H9 (cell line): ENCODE measurements around the gene OR5A2. TPM values are rescaled to one million over a fixed set of nuclear protein-coding genes. Genes with fewer than 3 reads are reported as not detected.

ENCODE experiments used
- DNase-seq: peaks from one replicate; pipeline ENCODE4 v3.0.0-alpha.2; 2017
- H2AFZ ChIP-seq: one replicate; pipeline ENCODE4 v1.6.1; 2013; ENCODE audit warnings: mild to moderate bottlenecking, low read length, control low read depth, moderate library complexity
- H2AK5ac ChIP-seq: 2 replicates; pipeline ENCODE4 v1.6.1; 2013; ENCODE audit warnings: low read length, control low read depth, mixed read lengths; ENCODE audit not compliant: insufficient read length
- H2BK120ac ChIP-seq: one replicate; pipeline ENCODE4 v1.6.1; 2013; ENCODE audit warnings: low read depth, mild to moderate bottlenecking, low read length, control low read depth, inconsistent platforms; ENCODE audit not compliant: poor library complexity, severe bottlenecking
- H2BK12ac ChIP-seq: 2 replicates; pipeline ENCODE4 v1.6.1; 2013; ENCODE audit warnings: low read length, control low read depth, mixed read lengths, low read depth; ENCODE audit not compliant: insufficient read length
- H2BK15ac ChIP-seq: 2 replicates; pipeline ENCODE4 v1.6.1; 2013; ENCODE audit warnings: low read depth, low read length, control low read depth
- H2BK20ac ChIP-seq: one replicate; pipeline ENCODE4 v1.6.1; 2013; ENCODE audit warnings: low read depth, mild to moderate bottlenecking, low read length, control low read depth, inconsistent platforms; ENCODE audit not compliant: poor library complexity, severe bottlenecking
- H2BK5ac ChIP-seq: 2 replicates; pipeline ENCODE4 v1.6.1; 2013; ENCODE audit warnings: low read length, control low read depth, mixed read lengths; ENCODE audit not compliant: insufficient read length
- H3K14ac ChIP-seq: 2 replicates; pipeline ENCODE4 v1.6.1; 2013; ENCODE audit warnings: low read length, control low read depth; ENCODE audit not compliant: insufficient read depth
- H3K18ac ChIP-seq: 2 replicates; pipeline ENCODE4 v1.6.1; 2013; ENCODE audit warnings: low read depth, mild to moderate bottlenecking, mixed read lengths, low read length, control low read depth; ENCODE audit not compliant: insufficient read length
- H3K23ac ChIP-seq: 2 replicates; pipeline ENCODE4 v1.6.1; 2013; ENCODE audit warnings: low read length, control low read depth, mixed read lengths, low read depth; ENCODE audit not compliant: insufficient read length
- H3K23me2 ChIP-seq: 2 replicates; pipeline ENCODE4 v1.6.1; 2013; ENCODE audit warnings: low read depth, mild to moderate bottlenecking, mixed read lengths, low read length, control low read depth; ENCODE audit not compliant: insufficient read length, poor library complexity, severe bottlenecking
- H3K27ac ChIP-seq: 2 replicates; pipeline ENCODE4 v1.5.1; 2013; ENCODE audit warnings: low read length, control low read depth, mixed read lengths, low read depth; ENCODE audit not compliant: insufficient read length
- H3K27me3 ChIP-seq: 2 replicates; pipeline ENCODE4 v1.6.1; 2013; ENCODE audit warnings: low read length, control low read depth, inconsistent platforms; ENCODE audit not compliant: insufficient read depth
- H3K4ac ChIP-seq: 2 replicates; pipeline ENCODE4 v1.6.1; 2013; ENCODE audit warnings: low read depth, mild to moderate bottlenecking, control low read depth, inconsistent platforms, low read length, moderate library complexity
- H3K4me1 ChIP-seq: 2 replicates; pipeline ENCODE4 v1.6.1; 2013; ENCODE audit warnings: low read length, control low read depth, inconsistent platforms; ENCODE audit not compliant: insufficient read depth
- H3K4me2 ChIP-seq: 2 replicates; pipeline ENCODE4 v1.6.1; 2013; ENCODE audit warnings: low read length, control low read depth, mixed read lengths; ENCODE audit not compliant: insufficient read length, insufficient read depth
- H3K56ac ChIP-seq: 2 replicates; pipeline ENCODE4 v1.6.1; 2013; ENCODE audit warnings: low read depth, mild to moderate bottlenecking, mixed read lengths, low read length, control low read depth; ENCODE audit not compliant: insufficient read length
- H3K79me1 ChIP-seq: 2 replicates; pipeline ENCODE4 v1.6.1; 2013; ENCODE audit warnings: low read depth, mild to moderate bottlenecking, moderate library complexity, low read length, control low read depth, inconsistent platforms; ENCODE audit not compliant: insufficient read depth, poor library complexity, severe bottlenecking
- H3K79me2 ChIP-seq: 2 replicates; pipeline ENCODE4 v1.6.1; 2013; ENCODE audit warnings: low read length, control low read depth, inconsistent platforms; ENCODE audit not compliant: insufficient read depth
- H3K9ac ChIP-seq: 2 replicates; pipeline ENCODE4 v1.6.1; 2013; ENCODE audit warnings: low read length, control low read depth, mixed read lengths; ENCODE audit not compliant: insufficient read length; ENCODE audit errors: extremely low read depth
- H3K9me3 ChIP-seq: one replicate; pipeline ENCODE4 v1.6.1; 2013; ENCODE audit warnings: low read depth, low read length, inconsistent platforms; ENCODE audit not compliant: control insufficient read depth
- H3T11ph ChIP-seq: one replicate; pipeline ENCODE4 v1.6.1; 2013; ENCODE audit warnings: mild to moderate bottlenecking, low read length, control low read depth, inconsistent platforms
- H4K20me1 ChIP-seq: one replicate; pipeline ENCODE4 v1.6.1; 2013; ENCODE audit not compliant: control insufficient read depth, insufficient read length, insufficient read depth
- H4K5ac ChIP-seq: 2 replicates; pipeline ENCODE4 v1.6.1; 2013; ENCODE audit warnings: low read depth, mild to moderate bottlenecking, mixed read lengths, low read length, control low read depth; ENCODE audit not compliant: insufficient read length
- H4K8ac ChIP-seq: replicated peaks from 2 replicates; pipeline ENCODE4 v1.6.1; 2013; ENCODE audit warnings: low read length, control low read depth, mixed read lengths, low read depth; ENCODE audit not compliant: insufficient read length
- H4K91ac ChIP-seq: 2 replicates; pipeline ENCODE4 v1.6.1; 2013; ENCODE audit warnings: low read depth, mild to moderate bottlenecking, moderate library complexity, mixed read lengths, low read length, control low read depth; ENCODE audit not compliant: insufficient read length
- H3K27ac Mint-ChIP-seq, 3 experiments: 2 replicates in 2 of 3; 3 replicates in 1 of 3; pipeline ENCODE4 v1.8.0; 2020 to 2021; ENCODE audit warnings: mixed read lengths in 3 of 3, mild to moderate bottlenecking in 1 of 3, moderate library complexity in 1 of 3
- H3K27me3 Mint-ChIP-seq: 2 replicates; pipeline ENCODE4 v1.8.0; 2021; ENCODE audit warnings: low read depth, mild to moderate bottlenecking, moderate library complexity, mixed read lengths
- H3K36me3 Mint-ChIP-seq, 3 experiments: 2 replicates in 2 of 3; 3 replicates in 1 of 3; pipeline ENCODE4 v1.8.0; 2020 to 2021; ENCODE audit warnings: low read depth in 3 of 3, mixed read lengths in 3 of 3; ENCODE audit not compliant: insufficient read depth in 1 of 3
- H3K4me1 Mint-ChIP-seq, 2 experiments: 2 replicates each; pipeline ENCODE4 v1.8.0; 2020; ENCODE audit warnings: mixed read lengths in 2 of 2
- H3K4me3 Mint-ChIP-seq, 2 experiments: 2 replicates in 1 of 2; 3 replicates in 1 of 2; pipeline ENCODE4 v1.8.0; 2020 to 2021; ENCODE audit warnings: mild to moderate bottlenecking in 2 of 2, mixed read lengths in 2 of 2, moderate library complexity in 1 of 2
- H3K9me3 Mint-ChIP-seq, 2 experiments: 2 replicates in 1 of 2; 3 replicates in 1 of 2; pipeline ENCODE4 v1.8.0; 2020; ENCODE audit warnings: mild to moderate bottlenecking in 2 of 2, mixed read lengths in 2 of 2, moderate library complexity in 1 of 2
- CTCF ChIP-seq: fragments of 200-600 bp; sonication (generic); conservative IDR thresholded peaks from 3 replicates; pipeline ENCODE4 v1.8.0; 2021; ENCODE audit warnings: antibody characterized with exemption, mild to moderate bottlenecking
- WGBS: extraction: QIAGEN DNeasy Blood & Tissue Kit; methylation state at CpG from one replicate; pipeline ENCODE4 v1.1.7; 2013; ENCODE audit warnings: missing lambda C conversion rate, low lambda C conversion rate, mixed read lengths; ENCODE audit not compliant: insufficient read length; ENCODE audit errors: extremely low coverage; 5-methylcytosine and 5-hydroxymethylcytosine counted together
- total RNA-seq: library from RNA; stranded (reverse); gene quantifications from 2 replicates; pipeline ENCODE4 v1.2.1, GENCODE V29; 2021

OR5A2 gene
- total RNA-seq, 1 experiment from 2014 or later: not detected

DNA sequence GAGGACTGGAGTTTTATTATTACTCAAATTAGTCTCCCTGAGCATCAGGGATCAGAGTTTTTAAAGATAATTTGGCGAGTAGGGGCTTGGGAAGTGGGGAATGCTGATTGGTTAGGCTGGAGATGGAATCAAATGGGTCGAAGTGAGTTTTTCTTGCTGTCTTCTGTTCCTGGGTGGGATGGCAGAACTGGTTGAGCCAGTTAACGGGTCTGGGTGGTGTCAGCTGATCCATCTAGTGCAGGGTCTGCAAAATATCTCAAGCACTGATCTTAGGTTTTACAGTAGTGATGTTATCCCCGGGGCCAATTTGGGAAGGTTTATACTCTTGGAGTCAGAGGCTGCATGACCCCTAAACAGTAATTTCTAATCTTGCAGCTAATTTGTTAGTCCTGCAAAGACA lies 1.1 kb downstream of the OR5A2 start:
- H3K14ac ChIP-seq: no peak overlapping the region
- no peak overlapping the region; a peak in 1 of 5 replicates for H3K4me3 Mint-ChIP-seq
- no peaks in the 10 kb centered on the region for H4K20me1 ChIP-seq
- no peak overlapping the region for H3K4ac ChIP-seq
- no peaks in the 10 kb centered on the region for H3K36me3 Mint-ChIP-seq
- no peaks in the 10 kb centered on the region for H3K79me2 ChIP-seq
- H2AK5ac ChIP-seq: no peak overlapping the region
- TF ChIP-seq CTCF: no peak
- H3K18ac ChIP-seq: no peak overlapping the region
- H3K9ac ChIP-seq: no peak overlapping the region
- H2AFZ ChIP-seq: no peak overlapping the region
- no peak overlapping the region for H3K4me2 ChIP-seq
- peaks cover 26 to 28% of the 10 kb centered on the region in 2 experiments for H3K4me1 Mint-ChIP-seq
- no peak overlapping the region for H2BK120ac ChIP-seq
- H4K8ac ChIP-seq: no peak overlapping the region
- no peak overlapping the region for H2BK12ac ChIP-seq
- H3K27me3 Mint-ChIP-seq: no peaks in the 10 kb centered on the region
- peaks cover 0 to 4% of the 10 kb centered on the region in 2 experiments; a peak in 4 of 5 replicates for H3K9me3 Mint-ChIP-seq
- no CpG with 5 or more reads among the region's 4 CpGs for WGBS
- no peak overlapping the region for H3T11ph ChIP-seq
- no peak overlapping the region for H3K27ac ChIP-seq
- no peaks in the 10 kb centered on the region for H3K27me3 ChIP-seq
- H2BK20ac ChIP-seq: no peak overlapping the region
- H3K4me1 ChIP-seq: peaks cover 5% of the 10 kb centered on the region; the same call in 1 of the 2 replicates
- H3K27ac Mint-ChIP-seq: no peak overlapping the region
- no peak for DNase-seq
- no peak overlapping the region for H3K23ac ChIP-seq
- no peaks in the 10 kb centered on the region for H3K9me3 ChIP-seq
- no peak overlapping the region for H2BK15ac ChIP-seq
- H4K5ac ChIP-seq: no peak overlapping the region
- no peaks in the 10 kb centered on the region for H3K23me2 ChIP-seq
- H3K56ac ChIP-seq: no peak overlapping the region
- no peak overlapping the region for H4K91ac ChIP-seq
- H3K79me1 ChIP-seq: no peaks in the 10 kb centered on the region
- no peak overlapping the region for H2BK5ac ChIP-seq
